K562 (cell line): ENCODE data around the gene CASR.

Experiments
- FOXK1 ChIP-seq: sonication (generic); formaldehyde crosslinking; IDR thresholded peaks from 2 replicates; pipeline ENCODE4 v1.8.0; 2022; ENCODE audit warnings: missing genetic modification reagents, mild to moderate bottlenecking, borderline replicate concordance
- FOXK2 ChIP-seq, 2 experiments: fragments of 450-650 bp; IDR thresholded peaks in 1 of 2; conservative IDR thresholded peaks in 1 of 2; 2 replicates each; pipeline ENCODE4 v1.6.1; 2016; ENCODE audit warnings: low read depth in 2 of 2, mild to moderate bottlenecking in 1 of 2
- GTF2B ChIP-seq: IDR thresholded peaks from 2 replicates; pipeline ENCODE4 v1.6.1; 2011; ENCODE audit not compliant: insufficient read length; ENCODE audit errors: extremely low read depth
- LEF1 ChIP-seq: fragments of 450-650 bp; IDR thresholded peaks from 2 replicates; pipeline ENCODE4 v1.6.1; 2016; ENCODE audit warnings: mild to moderate bottlenecking
- MTA2 ChIP-seq: fragments of 450-650 bp; IDR thresholded peaks from 2 replicates; pipeline ENCODE4 v1.6.1; 2016; ENCODE audit warnings: low read depth
- RREB1 ChIP-seq: fragments of 250-450 bp; sonication (Bioruptor Pico); IDR thresholded peaks from 2 replicates; pipeline ENCODE4 v1.4.0; 2020
- SMC3 ChIP-seq: conservative IDR thresholded peaks from 2 replicates; pipeline ENCODE4 v1.6.1; 2011; ENCODE audit warnings: low read depth, low read length, improper control_type of control experiment; ENCODE audit not compliant: insufficient read depth
- STAT6 ChIP-seq: sonication (generic); formaldehyde crosslinking; IDR thresholded peaks from 2 replicates; pipeline ENCODE4 v1.8.1; 2023; ENCODE audit warnings: mild to moderate bottlenecking, missing genetic modification reagents
- TAF15 ChIP-seq: fragments of 200-400 bp; formaldehyde crosslinking; IDR thresholded peaks from 2 replicates; pipeline ENCODE4 v1.6.1; 2017; ENCODE audit warnings: mild to moderate bottlenecking, low read depth, low read length, moderate library complexity
- TAF9B ChIP-seq: fragments of 450-650 bp; IDR thresholded peaks from 2 replicates; pipeline ENCODE4 v1.6.1; 2018; ENCODE audit warnings: mild to moderate bottlenecking; ENCODE audit not compliant: partially characterized antibody
- ZKSCAN8 ChIP-seq: fragments of 200-800 bp; sonication (Bioruptor generic); IDR thresholded peaks from 2 replicates; pipeline ENCODE4 v1.6.1; 2016; ENCODE audit warnings: missing genetic modification characterization, missing compliant biosample characterization

GRCh38 chr3:122239112-122239511, 55.6 kb downstream of the CASR start:
- TF ChIP-seq TAF9B (no peak), FOXK1 (CRISPR knock-in tag) (no peak), RREB1 (CRISPR knock-in tag) (no peak), GTF2B (no peak), ZKSCAN8 (CRISPR knock-in tag) (no peak), LEF1 (no peak), STAT6 (CRISPR knock-in tag) (no peak), MTA2 (no peak), SMC3 (no peak), TAF15 (no peak), FOXK2 (conservative IDR thresholded peaks at IDR 0.05 in 1 of 2, IDR thresholded peaks at IDR 0.05 in 1 of 2; ENCODE audit: low read depth in 2 of 2) (no peak)
